Measurements from ENCODE around the gene ZBED3. TPM values are rescaled to one million over a fixed set of nuclear protein-coding genes. Genes with fewer than 3 reads are reported as not detected.

The ZBED3 gene
- polyA plus RNA-seq, 2 donors = 0.67 to 1.0 TPM

- H3K27ac ChIP-seq (ENCODE audit: low read depth in 2 of 2, low read length in 1 of 2) = no peak overlapping the region
- WGBS, 2 donors = 67 to 69% methylated on average over 3 of the region's 3 CpGs
- no peaks in the 10 kb centered on the region for H3K4me1 ChIP-seq (ENCODE audit: control insufficient read depth in 2 of 2, insufficient read depth in 2 of 2, low read length in 1 of 2)
- H3K9me3 ChIP-seq (ENCODE audit: control insufficient read depth in 2 of 2, insufficient read depth in 1 of 2, low read depth in 1 of 2, low read length in 1 of 2) = no peaks in the 10 kb centered on the region
- H3K27me3 ChIP-seq (ENCODE audit: control insufficient read depth in 1 of 2, insufficient read depth in 2 of 2, low read length in 2 of 2) = no peaks in the 10 kb centered on the region
- H3K36me3 ChIP-seq (ENCODE audit: control insufficient read depth in 2 of 2, insufficient read depth in 2 of 2, low read length in 1 of 2) = peaks cover 4 to 5% of the 10 kb centered on the region in 2 donors
- no peak overlapping the region for H3K4me3 ChIP-seq (ENCODE audit: low read depth in 1 of 2, low read length in 2 of 2)
Observed at GRCh38 chr5:77064040-77064439, 23.0 kb downstream of the ZBED3 start.

DNA sequence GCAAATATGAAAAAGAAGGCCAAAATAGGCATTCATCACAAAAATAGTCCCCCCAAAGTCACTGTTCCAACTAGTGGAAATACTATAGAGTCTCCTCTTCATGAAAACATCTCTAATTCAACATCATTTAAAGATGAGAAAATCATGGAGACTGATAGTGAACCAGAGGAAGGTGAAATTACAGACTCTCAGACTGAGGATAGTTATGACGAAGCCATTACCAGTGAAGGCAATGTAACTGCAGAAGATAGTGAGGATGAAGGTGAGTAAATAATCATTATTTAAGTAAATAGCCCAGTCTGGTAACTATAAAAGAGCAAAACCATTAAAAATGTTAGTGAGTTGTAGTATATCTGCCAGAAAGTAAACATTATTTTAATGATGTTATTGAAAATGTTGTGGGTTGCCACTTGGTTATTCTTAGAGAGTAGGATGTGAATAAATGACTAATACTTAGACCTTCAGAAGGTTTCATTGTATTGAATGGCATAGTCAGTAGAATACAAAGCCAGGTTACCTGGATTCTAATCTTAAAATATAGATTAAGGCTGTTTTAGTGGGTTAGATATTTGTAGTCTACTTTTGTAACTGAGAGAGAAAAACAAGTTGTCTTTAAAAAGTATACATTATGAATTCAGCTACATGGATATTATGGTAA, 40.5 kb downstream of the ZBED3 start:
- no peaks in the 10 kb centered on the region for H3K9me3 ChIP-seq (ENCODE audit: control insufficient read depth in 2 of 2, insufficient read depth in 1 of 2, low read depth in 1 of 2, low read length in 1 of 2)
- 95 to 100% methylated on average over 1 of the region's 1 CpG for WGBS, 2 donors
- no peaks in the 10 kb centered on the region for H3K4me1 ChIP-seq (ENCODE audit: control insufficient read depth in 2 of 2, insufficient read depth in 2 of 2, low read length in 1 of 2)
- H3K36me3 ChIP-seq (ENCODE audit: control insufficient read depth in 2 of 2, insufficient read depth in 2 of 2, low read length in 1 of 2) = peaks cover 0 to 6% of the 10 kb centered on the region in 2 donors
- no peaks in the 10 kb centered on the region for H3K27me3 ChIP-seq (ENCODE audit: control insufficient read depth in 1 of 2, insufficient read depth in 2 of 2, low read length in 2 of 2)
- H3K4me3 ChIP-seq (ENCODE audit: low read depth in 1 of 2, low read length in 2 of 2) = no peak overlapping the region
- no peak overlapping the region for H3K27ac ChIP-seq (ENCODE audit: low read depth in 2 of 2, low read length in 1 of 2)

- no peaks in the 10 kb centered on the region for H3K27me3 ChIP-seq (ENCODE audit: control insufficient read depth in 1 of 2, insufficient read depth in 2 of 2, low read length in 2 of 2)
- H3K36me3 ChIP-seq (ENCODE audit: control insufficient read depth in 2 of 2, insufficient read depth in 2 of 2, low read length in 1 of 2) = peaks cover 0 to 3% of the 10 kb centered on the region in 2 donors
- WGBS, 2 donors = 90 to 96% methylated on average over 1 of the region's 1 CpG
- no peak overlapping the region for H3K27ac ChIP-seq (ENCODE audit: low read depth in 2 of 2, low read length in 1 of 2)
- H3K9me3 ChIP-seq (ENCODE audit: control insufficient read depth in 2 of 2, insufficient read depth in 1 of 2, low read depth in 1 of 2, low read length in 1 of 2) = no peaks in the 10 kb centered on the region
- no peak overlapping the region for H3K4me3 ChIP-seq (ENCODE audit: low read depth in 1 of 2, low read length in 2 of 2)
- peaks cover 0 to 4% of the 10 kb centered on the region in 2 donors for H3K4me1 ChIP-seq (ENCODE audit: control insufficient read depth in 2 of 2, insufficient read depth in 2 of 2, low read length in 1 of 2)
Observed at GRCh38 chr5:77035950-77036349, 51.1 kb downstream of the ZBED3 start.

- Histone ChIP-seq H3K4me1 (ENCODE audit: control insufficient read depth in 2 of 2, insufficient read depth in 2 of 2, low read length in 1 of 2) (peaks cover 0 to 4% of the 10 kb centered on the region in 2 donors), H3K4me3 (ENCODE audit: low read depth in 1 of 2, low read length in 2 of 2) (no peak overlapping the region), H3K27me3 (ENCODE audit: control insufficient read depth in 1 of 2, insufficient read depth in 2 of 2, low read length in 2 of 2) (no peaks in the 10 kb centered on the region), H3K27ac (ENCODE audit: low read depth in 2 of 2, low read length in 1 of 2) (no peak overlapping the region), H3K9me3 (ENCODE audit: control insufficient read depth in 2 of 2, insufficient read depth in 1 of 2, low read depth in 1 of 2, low read length in 1 of 2) (no peaks in the 10 kb centered on the region), H3K36me3 (ENCODE audit: control insufficient read depth in 2 of 2, insufficient read depth in 2 of 2, low read length in 1 of 2) (peaks cover 0 to 3% of the 10 kb centered on the region in 2 donors)
- 81 to 94% methylated on average over 5 of the region's 5 CpGs for WGBS, 2 donors
Observed at GRCh38 chr5:77033338-77033737, 53.7 kb downstream of the ZBED3 start.

DNA sequence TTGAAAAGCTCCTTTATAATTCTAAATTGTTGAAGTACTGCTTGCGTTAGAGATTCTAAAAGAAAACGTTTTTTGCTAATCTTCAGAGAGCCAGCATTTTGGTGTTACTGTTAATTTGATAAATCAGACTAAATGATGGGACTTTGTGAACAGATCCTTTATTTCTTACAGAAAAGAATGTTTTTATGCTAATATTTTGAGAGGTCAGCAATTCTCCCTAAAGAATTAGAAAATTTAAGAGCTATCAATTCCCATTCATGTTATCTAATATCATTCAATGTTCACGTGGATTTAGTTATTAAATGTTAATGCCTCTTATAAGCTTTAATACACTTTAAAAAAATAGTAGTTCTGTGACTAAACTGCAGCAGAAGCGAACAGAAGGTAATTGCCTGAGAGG, 54.5 kb downstream of the ZBED3 start:
- Histone ChIP-seq H3K36me3 (ENCODE audit: control insufficient read depth in 2 of 2, insufficient read depth in 2 of 2, low read length in 1 of 2) (peaks cover 0 to 3% of the 10 kb centered on the region in 2 donors), H3K9me3 (ENCODE audit: control insufficient read depth in 2 of 2, insufficient read depth in 1 of 2, low read depth in 1 of 2, low read length in 1 of 2) (no peaks in the 10 kb centered on the region), H3K27ac (ENCODE audit: low read depth in 2 of 2, low read length in 1 of 2) (no peak overlapping the region), H3K4me3 (ENCODE audit: low read depth in 1 of 2, low read length in 2 of 2) (no peak overlapping the region), H3K27me3 (ENCODE audit: control insufficient read depth in 1 of 2, insufficient read depth in 2 of 2, low read length in 2 of 2) (no peaks in the 10 kb centered on the region), H3K4me1 (ENCODE audit: control insufficient read depth in 2 of 2, insufficient read depth in 2 of 2, low read length in 1 of 2) (peaks cover 0 to 4% of the 10 kb centered on the region in 2 donors)
- WGBS, 2 donors = 81 to 82% methylated on average over 4 of the region's 4 CpGs

- peaks cover 0 to 3% of the 10 kb centered on the region in 2 donors for H3K36me3 ChIP-seq (ENCODE audit: control insufficient read depth in 2 of 2, insufficient read depth in 2 of 2, low read length in 1 of 2)
- no peaks in the 10 kb centered on the region for H3K9me3 ChIP-seq (ENCODE audit: control insufficient read depth in 2 of 2, insufficient read depth in 1 of 2, low read depth in 1 of 2, low read length in 1 of 2)
- peaks cover 0 to 4% of the 10 kb centered on the region in 2 donors for H3K4me1 ChIP-seq (ENCODE audit: control insufficient read depth in 2 of 2, insufficient read depth in 2 of 2, low read length in 1 of 2)
- H3K27ac ChIP-seq (ENCODE audit: low read depth in 2 of 2, low read length in 1 of 2) = no peak overlapping the region
- 83 to 84% methylated on average over 3 of the region's 3 CpGs for WGBS, 2 donors
- no peaks in the 10 kb centered on the region for H3K27me3 ChIP-seq (ENCODE audit: control insufficient read depth in 1 of 2, insufficient read depth in 2 of 2, low read length in 2 of 2)
- H3K4me3 ChIP-seq (ENCODE audit: low read depth in 1 of 2, low read length in 2 of 2) = no peak overlapping the region
Observed at GRCh38 chr5:77031891-77032290, 55.2 kb downstream of the ZBED3 start.

- peak within 1 kb of the TSS; percentile 80 to 98 for H3K4me3 ChIP-seq (ENCODE audit: low read depth in 1 of 2, low read length in 2 of 2)
- peak within 1 kb of the TSS; percentile 91 to 98 for H3K27ac ChIP-seq (ENCODE audit: low read depth in 2 of 2, low read length in 1 of 2)
- H3K27me3 ChIP-seq (ENCODE audit: control insufficient read depth in 1 of 2, insufficient read depth in 2 of 2, low read length in 2 of 2) = no peaks in the 10 kb centered on the region
- H3K4me1 ChIP-seq (ENCODE audit: control insufficient read depth in 2 of 2, insufficient read depth in 2 of 2, low read length in 1 of 2) = peaks cover 0 to 4% of the 10 kb centered on the region in 2 donors
- WGBS, 2 donors = 1% methylated on average over 82 of the region's 82 CpGs
- no peaks in the 10 kb centered on the region for H3K36me3 ChIP-seq (ENCODE audit: control insufficient read depth in 2 of 2, insufficient read depth in 2 of 2, low read length in 1 of 2)
- H3K9me3 ChIP-seq (ENCODE audit: control insufficient read depth in 2 of 2, insufficient read depth in 1 of 2, low read depth in 1 of 2, low read length in 1 of 2) = no peaks in the 10 kb centered on the region
Observed at GRCh38 chr5:77030097-77031071, 56.7 kb downstream of the ZBED3 start, which contains the start of gene AGGF1. AGGF1 (plus strand) TSS chr5:77030404; CDS start chr5:77030767, 363 bp downstream.

DNA sequence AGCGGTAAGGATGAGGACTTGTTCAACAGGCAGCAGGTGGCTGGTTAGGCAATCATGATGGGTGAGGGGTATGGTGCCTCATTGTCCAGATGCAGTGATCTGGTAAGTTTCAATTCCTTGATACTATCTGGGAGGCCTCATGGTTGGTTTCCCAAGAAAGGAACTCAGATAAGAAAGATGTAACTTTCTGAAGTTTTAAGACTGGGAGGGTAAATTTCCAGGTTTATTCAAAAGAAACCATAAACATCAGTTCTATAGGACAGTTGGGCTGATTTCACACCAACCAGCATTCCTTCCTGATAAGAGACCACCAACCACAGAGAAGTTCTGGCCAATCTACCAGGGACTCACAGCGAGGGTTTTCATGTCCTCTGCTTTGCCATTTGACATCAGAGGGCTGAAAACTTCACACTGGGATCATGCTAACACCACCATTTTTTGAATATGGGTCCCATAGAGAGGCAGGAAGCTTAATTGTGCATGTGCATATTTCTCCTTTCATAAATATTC, 57.7 kb downstream of the ZBED3 start:
- 93 to 98% methylated on average over 2 of the region's 2 CpGs for WGBS, 2 donors
- peak overlapping the region in 1 of 2 donors; percentile 80 for H3K4me3 ChIP-seq (ENCODE audit: low read depth in 1 of 2, low read length in 2 of 2)
- peaks cover 0 to 4% of the 10 kb centered on the region in 2 donors for H3K4me1 ChIP-seq (ENCODE audit: control insufficient read depth in 2 of 2, insufficient read depth in 2 of 2, low read length in 1 of 2)
- no peaks in the 10 kb centered on the region for H3K36me3 ChIP-seq (ENCODE audit: control insufficient read depth in 2 of 2, insufficient read depth in 2 of 2, low read length in 1 of 2)
- H3K27me3 ChIP-seq (ENCODE audit: control insufficient read depth in 1 of 2, insufficient read depth in 2 of 2, low read length in 2 of 2) = no peaks in the 10 kb centered on the region
- no peaks in the 10 kb centered on the region for H3K9me3 ChIP-seq (ENCODE audit: control insufficient read depth in 2 of 2, insufficient read depth in 1 of 2, low read depth in 1 of 2, low read length in 1 of 2)
- no peak overlapping the region for H3K27ac ChIP-seq (ENCODE audit: low read depth in 2 of 2, low read length in 1 of 2)

GRCh38 chr5:77028631-77029375, 58.3 kb downstream of the ZBED3 start:
- no peak overlapping the region for H3K4me3 ChIP-seq (ENCODE audit: low read depth in 1 of 2, low read length in 2 of 2)
- no peaks in the 10 kb centered on the region for H3K36me3 ChIP-seq (ENCODE audit: control insufficient read depth in 2 of 2, insufficient read depth in 2 of 2, low read length in 1 of 2)
- H3K27ac ChIP-seq (ENCODE audit: low read depth in 2 of 2, low read length in 1 of 2) = no peak overlapping the region
- H3K9me3 ChIP-seq (ENCODE audit: control insufficient read depth in 2 of 2, insufficient read depth in 1 of 2, low read depth in 1 of 2, low read length in 1 of 2) = no peaks in the 10 kb centered on the region
- 91 to 97% methylated on average over 4 of the region's 4 CpGs for WGBS, 2 donors
- no peaks in the 10 kb centered on the region for H3K27me3 ChIP-seq (ENCODE audit: control insufficient read depth in 1 of 2, insufficient read depth in 2 of 2, low read length in 2 of 2)
- H3K4me1 ChIP-seq (ENCODE audit: control insufficient read depth in 2 of 2, insufficient read depth in 2 of 2, low read length in 1 of 2) = peaks cover 0 to 4% of the 10 kb centered on the region in 2 donors
